GM12878 (cell line): ENCODE measurements around the gene AASDHPPT. TPM values are rescaled to one million over a fixed set of nuclear protein-coding genes. Genes with fewer than 3 reads are reported as not detected.

Source experiments
- ATAC-seq: fragments of 200-7000 bp; cut with Tn5 transposase; 3 replicates; pipeline ENCODE4 v1.9.1; 2020; ENCODE audit warnings: mild to moderate bottlenecking, moderate library complexity
- BruUV-seq: library from RNA; stranded (reverse); fragments of 400-500 nt; replicated peaks from 2 replicates; lab custom pipeline; 2021; lab: Mats Ljungman, UMichigan
- CTCF ChIA-PET: fragments of 300-600 bp; sonication (Branson Sonifier 250); formaldehyde crosslinking; extraction: SDS; loops from one replicate; lab custom pipeline; 2021; ENCODE audit warnings: inconsistent platforms; lab: Yijun Ruan, JAX
- POLR2A ChIA-PET: fragments of 350-600 bp; formaldehyde crosslinking; extraction: SDS; loops from one replicate; lab custom pipeline; 2021; ENCODE audit warnings: inconsistent platforms; lab: Charles Lee
- RAD21 ChIA-PET: fragments of 300-600 bp; sonication (Branson Sonifier 250); formaldehyde crosslinking; loops from one replicate; lab custom pipeline; 2023; ENCODE audit warnings: antibody characterized with exemption; ENCODE audit not compliant: unreplicated experiment; lab: Charles Lee
- SMC1A ChIA-PET: fragments of 300-600 bp; sonication (Branson Sonifier 250); formaldehyde crosslinking; loops from one replicate; lab custom pipeline; 2023; ENCODE audit not compliant: unreplicated experiment, uncharacterized antibody; lab: Charles Lee
- DNase-seq: peaks from one replicate; pipeline ENCODE4 v3.0.0-alpha.2; 2011; ENCODE audit warnings: low read depth, low spot score
- FAIRE-seq: peaks from 3 replicates; lab custom pipeline; 2011; peaks lifted over from hg19 to GRCh38; lab: Jason Lieb, UNC
- H2AFZ ChIP-seq: 2 replicates; pipeline ENCODE4 v1.6.0; 2011; ENCODE audit warnings: low read depth, low read length, control low read depth; ENCODE audit not compliant: control insufficient read depth
- H3K27ac ChIP-seq: 2 replicates; pipeline ENCODE4 v1.5.1; 2011; ENCODE audit warnings: control low read depth; ENCODE audit not compliant: control insufficient read depth, insufficient read depth
- H3K27me3 ChIP-seq, 2 experiments: replicated peaks in 1 of 2; 2 replicates each; pipeline versions ENCODE4 v1.6.0 to v1.6.1; 2011; ENCODE audit warnings: low read length in 1 of 2; ENCODE audit not compliant: control insufficient read depth in 2 of 2, insufficient read depth in 2 of 2
- H3K36me3 ChIP-seq, 2 experiments: 2 replicates each; pipeline ENCODE4 v1.5.1; 2011; ENCODE audit warnings: low read length in 1 of 2; ENCODE audit not compliant: control insufficient read depth in 2 of 2, insufficient read depth in 2 of 2
- H3K4me1 ChIP-seq: 2 replicates; pipeline ENCODE4 v1.6.1; 2011; ENCODE audit warnings: mild to moderate bottlenecking, low read length, moderate library complexity, mixed read lengths; ENCODE audit not compliant: control insufficient read depth, insufficient read depth
- H3K4me2 ChIP-seq: 2 replicates; pipeline ENCODE4 v1.6.0; 2011; ENCODE audit warnings: control low read depth; ENCODE audit not compliant: control insufficient read depth, insufficient read depth
- H3K4me3 ChIP-seq: fragments of 200-600 bp; sonication (generic); 2 replicates; pipeline ENCODE4 v1.5.1; 2016
- H3K79me2 ChIP-seq: 2 replicates; pipeline ENCODE4 v1.6.0; 2011; ENCODE audit warnings: low read length; ENCODE audit not compliant: control insufficient read depth, insufficient read depth
- H3K9ac ChIP-seq: 2 replicates; pipeline ENCODE4 v1.8.0; 2011; ENCODE audit warnings: low read length, control low read depth, mixed read lengths; ENCODE audit not compliant: control insufficient read depth, insufficient read depth
- H3K9me3 ChIP-seq: replicated peaks from 3 replicates; pipeline ENCODE4 v1.5.1; 2011; ENCODE audit warnings: mild to moderate bottlenecking, low read length; ENCODE audit not compliant: control insufficient read depth, insufficient read depth
- H4K20me1 ChIP-seq: 2 replicates; pipeline ENCODE4 v1.6.0; 2011; ENCODE audit not compliant: control insufficient read depth, insufficient read depth
- CHD1 ChIP-seq: IDR thresholded peaks from 2 replicates; pipeline ENCODE4 v1.6.1; 2012; ENCODE audit warnings: low read depth, low read length, improper control_type of control experiment
- FOXK2 ChIP-seq: fragments of 450-650 bp; IDR thresholded peaks from 2 replicates; pipeline ENCODE4 v1.6.1; 2017; ENCODE audit warnings: mild to moderate bottlenecking, moderate library complexity
- MEF2A ChIP-seq: IDR thresholded peaks from 2 replicates; pipeline ENCODE4 v1.6.1; 2011; ENCODE audit warnings: low read depth, mild to moderate bottlenecking, low read length, moderate library complexity; ENCODE audit not compliant: insufficient read depth
- PML ChIP-seq: IDR thresholded peaks from 2 replicates; pipeline ENCODE4 v1.6.1; 2012; ENCODE audit warnings: low read length, inconsistent platforms
- SIN3A ChIP-seq: IDR thresholded peaks from 2 replicates; pipeline ENCODE4 v1.6.1; 2012; ENCODE audit warnings: low read depth, low read length, improper control_type of control experiment
- SUPT20H ChIP-seq: IDR thresholded peaks from 2 replicates; pipeline ENCODE4 v1.6.1; 2011; ENCODE audit warnings: low read depth, mild to moderate bottlenecking, low read length, moderate library complexity, borderline replicate concordance; ENCODE audit not compliant: control insufficient read depth
- YBX1 ChIP-seq: fragments of 450-650 bp; IDR thresholded peaks from 2 replicates; pipeline ENCODE4 v1.6.1; 2016; ENCODE audit warnings: antibody characterized with exemption
- WGBS: methylation state at CpG from one replicate; pipeline ENCODE4 v1.1.6; 2016; ENCODE audit warnings: low lambda C conversion rate; ENCODE audit not compliant: insufficient replicate concordance, insufficient coverage; ENCODE audit errors: missing lambda C conversion rate; 5-methylcytosine and 5-hydroxymethylcytosine counted together
- in situ Hi-C: fragments of 300-500 bp; cut with MboI; formaldehyde crosslinking; loops from 9 replicates; pipeline ENCODE4 v1.14.3; 2018; ENCODE audit warnings: mixed read lengths
- intact Hi-C: fragments of 100-400 bp; cut with micrococcal nuclease; formaldehyde crosslinking; loops from one replicate; pipeline ENCODE4 v1.14.2; 2022; ENCODE audit not compliant: unreplicated experiment
- polyA plus RNA-seq, 11 experiments: library from polyadenylated mRNA; depleted of rRNA in 4 of 11; unstranded in 6 of 11; stranded (reverse) in 5 of 11; fragments of >200 nt; fragmentation: Nextera tagmentation in 4 of 11; fragmentation: Illumina TruSeq in 1 of 11; extraction: Ambion mirVana in 4 of 11; extraction: Trizol in 1 of 11; gene quantifications; 1 replicate in 1 of 11; 2 replicates in 10 of 11; pipeline versions ENCODE4 v1.2.1 to v1.2.3, GENCODE V29; 2011 to 2016; ENCODE audit warnings: inconsistent platforms in 2 of 11, missing spikeins in 2 of 11, low read depth in 1 of 11
- total RNA-seq, 4 experiments: library from RNA; depleted of rRNA in 3 of 4; stranded (reverse); fragments of >200 nt in 3 of 4; fragmentation: Illumina TruSeq in 1 of 4; extraction: Trizol in 1 of 4; gene quantifications; 2 replicates each; pipeline versions ENCODE4 v1.2.1 to v1.2.3, GENCODE V29; 2013 to 2021
- TF ChIP-seq, protein P1 (sequence below): fragments of 450-650 bp; IDR thresholded peaks from 2 replicates; pipeline ENCODE4 v1.6.1; 2014; ENCODE audit warnings: mild to moderate bottlenecking
- TF ChIP-seq, protein P2 (sequence below): IDR thresholded peaks from 2 replicates; pipeline ENCODE4 v1.6.1; 2011; ENCODE audit warnings: mild to moderate bottlenecking, low read depth, low read length, moderate library complexity; ENCODE audit not compliant: insufficient replicate concordance

AASDHPPT gene
- total and polyA plus RNA-seq, 10 of the 15 experiments (the other 5 are each of a cell fraction or from before 2014, with no cell fraction given) = 37.3 to 92.6 (median 50.5) TPM

DNA sequence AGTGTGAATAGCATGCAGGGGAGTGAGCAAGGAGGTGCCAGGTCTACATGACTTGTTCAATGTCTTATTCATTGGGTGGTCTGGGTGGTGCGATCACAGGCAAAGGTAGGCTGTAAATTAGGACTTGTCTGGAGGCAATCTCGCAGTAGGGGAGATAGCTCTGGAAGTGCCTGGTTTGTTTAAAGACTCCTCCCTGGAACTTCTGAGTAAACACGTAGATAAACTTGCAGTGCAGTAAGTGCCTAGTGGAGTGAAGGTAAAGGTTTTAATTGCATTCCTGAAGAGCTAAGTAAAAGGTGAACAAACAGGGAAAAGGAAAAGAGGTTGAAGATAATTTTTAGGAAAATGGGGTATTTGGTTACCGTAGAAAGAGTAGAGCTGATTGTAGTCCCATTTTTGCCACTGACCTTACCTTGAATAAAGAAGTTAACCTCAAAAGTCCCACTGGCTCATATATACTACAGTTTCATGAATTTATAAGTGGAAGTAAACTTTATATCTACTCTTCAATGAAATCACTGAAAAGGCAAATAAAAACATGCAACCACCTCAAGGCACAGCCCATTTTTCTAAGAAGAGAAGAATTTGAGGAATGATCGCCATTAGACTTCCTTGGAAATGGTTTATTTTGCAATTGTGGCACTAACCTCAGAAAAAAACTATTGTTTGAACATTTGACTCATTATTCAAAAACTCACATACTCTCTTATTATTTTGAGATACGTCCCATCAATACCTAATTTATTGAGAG is 44.3 kb downstream of the AASDHPPT start:
- ATAC-seq (no peak), DNase-seq (no peak), FAIRE-seq (no peak)
- no TSS peak for BruUV-seq
- no peak overlapping the region for H3K9ac ChIP-seq
- H3K27ac ChIP-seq = no peak overlapping the region
- no peak overlapping the region for H3K4me3 ChIP-seq
- no peaks in the 10 kb centered on the region for H3K36me3 ChIP-seq
- 46% methylated on average over 6 of the region's 6 CpGs for whole genome bisulfite sequencing
- H3K9me3 ChIP-seq = no peaks in the 10 kb centered on the region
- no peaks in the 10 kb centered on the region for H3K4me1 ChIP-seq
- CTCF ChIA-PET = no interaction called here
- in situ Hi-C loops (no loop called here), intact Hi-C loops (no loop called here)
- SMC1A ChIA-PET = no interaction called here
- no peak overlapping the region for H3K4me2 ChIP-seq
- TF ChIP-seq YBX1 = no peak
- POLR2A ChIA-PET = no interaction called here
- no peaks in the 10 kb centered on the region for H3K79me2 ChIP-seq
- RAD21 ChIA-PET = no interaction called here
- no peaks in the 10 kb centered on the region for H3K27me3 ChIP-seq
- no peaks in the 10 kb centered on the region for H4K20me1 ChIP-seq
- no peak overlapping the region for H2AFZ ChIP-seq

- ChIA-PET POLR2A (no interaction called here), SMC1A (interaction anchor here (1.2 to 1.7 kb wide), 2 partner anchors 10 to 36 kb away, joined by 3 to 4 read pairs; no protein-coding TSS in a partner anchor), CTCF (interaction anchor here (0.9 to 1.6 kb wide), 2 partner anchors 29 to 37 kb away, joined by 3 to 5 read pairs; no protein-coding TSS in a partner anchor), RAD21 (no interaction called here)
- Histone ChIP-seq H3K4me3 (no peak overlapping the region), H3K9me3 (no peaks in the 10 kb centered on the region), H3K4me1 (no peaks in the 10 kb centered on the region), H2AFZ (no peak overlapping the region), H3K27ac (no peak overlapping the region), H3K36me3 (no peaks in the 10 kb centered on the region), H3K27me3 (no peaks in the 10 kb centered on the region; a peak in 1 of 4 replicates), H3K79me2 (no peaks in the 10 kb centered on the region), H3K9ac (no peak overlapping the region), H4K20me1 (no peaks in the 10 kb centered on the region), H3K4me2 (no peak overlapping the region)
- ATAC-seq = no peak
- WGBS = 63% methylated on average over 3 of the region's 3 CpGs
- no peak for FAIRE-seq
- TF ChIP-seq SIN3A (no peak), MEF2A (no peak), FOXK2 (no peak), SUPT20H (no peak), CHD1 (no peak), PML (no peak)
- TF ChIP-seq, protein P1, sequence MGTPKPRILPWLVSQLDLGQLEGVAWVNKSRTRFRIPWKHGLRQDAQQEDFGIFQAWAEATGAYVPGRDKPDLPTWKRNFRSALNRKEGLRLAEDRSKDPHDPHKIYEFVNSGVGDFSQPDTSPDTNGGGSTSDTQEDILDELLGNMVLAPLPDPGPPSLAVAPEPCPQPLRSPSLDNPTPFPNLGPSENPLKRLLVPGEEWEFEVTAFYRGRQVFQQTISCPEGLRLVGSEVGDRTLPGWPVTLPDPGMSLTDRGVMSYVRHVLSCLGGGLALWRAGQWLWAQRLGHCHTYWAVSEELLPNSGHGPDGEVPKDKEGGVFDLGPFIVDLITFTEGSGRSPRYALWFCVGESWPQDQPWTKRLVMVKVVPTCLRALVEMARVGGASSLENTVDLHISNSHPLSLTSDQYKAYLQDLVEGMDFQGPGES = no peak
- TF ChIP-seq, protein P2, sequence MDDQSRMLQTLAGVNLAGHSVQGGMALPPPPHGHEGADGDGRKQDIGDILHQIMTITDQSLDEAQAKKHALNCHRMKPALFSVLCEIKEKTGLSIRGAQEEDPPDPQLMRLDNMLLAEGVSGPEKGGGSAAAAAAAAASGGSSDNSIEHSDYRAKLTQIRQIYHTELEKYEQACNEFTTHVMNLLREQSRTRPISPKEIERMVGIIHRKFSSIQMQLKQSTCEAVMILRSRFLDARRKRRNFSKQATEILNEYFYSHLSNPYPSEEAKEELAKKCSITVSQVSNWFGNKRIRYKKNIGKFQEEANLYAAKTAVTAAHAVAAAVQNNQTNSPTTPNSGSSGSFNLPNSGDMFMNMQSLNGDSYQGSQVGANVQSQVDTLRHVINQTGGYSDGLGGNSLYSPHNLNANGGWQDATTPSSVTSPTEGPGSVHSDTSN = no peak
- intact Hi-C loops (no loop called here), in situ Hi-C loops (no loop called here)
- BruUV-seq = no TSS peak
- no peak for DNase-seq
These were observed 50.1 kb downstream of the AASDHPPT start for GRCh38 chr11:106127604-106128003.
